Bronchial epithelial cell (primary cell): ENCODE measurements around the gene PLEKHM2. TPM values are rescaled to one million over a fixed set of nuclear protein-coding genes. Genes with fewer than 3 reads are reported as not detected.

ENCODE experiments used
- DNase-seq: peaks from one replicate; pipeline ENCODE4 v3.0.0-alpha.2; 2010; ENCODE audit warnings: low read depth
- FAIRE-seq: peaks from 2 replicates; lab custom pipeline; 2011; peaks lifted over from hg19 to GRCh38; lab: Jason Lieb, UNC
- H3K27me3 ChIP-seq: 2 replicates; pipeline ENCODE4 v1.5.1; 2011; ENCODE audit warnings: low read length; ENCODE audit not compliant: control insufficient read depth, insufficient read depth
- H3K36me3 ChIP-seq: 2 replicates; pipeline ENCODE4 v1.5.1; 2011; ENCODE audit warnings: low read length; ENCODE audit not compliant: control insufficient read depth, insufficient read depth
- H3K4me3 ChIP-seq: 2 replicates; pipeline ENCODE4 v1.5.1; 2011; ENCODE audit warnings: mild to moderate bottlenecking, low read depth, low read length, control low read depth
- CTCF ChIP-seq: IDR thresholded peaks from 2 replicates; pipeline ENCODE4 v1.5.1; 2011; ENCODE audit warnings: mild to moderate bottlenecking, moderate library complexity, low read length, control low read depth, inconsistent platforms; ENCODE audit not compliant: insufficient read depth, severe bottlenecking
- total RNA-seq: library from RNA; depleted of rRNA; stranded (reverse); fragments of >200 nt; gene quantifications from 2 replicates; pipeline ENCODE4 v1.2.1, GENCODE V29; 2014

Gene PLEKHM2
- total RNA-seq, 1 donor from 2014 or later = 60.6 TPM

- H3K36me3 ChIP-seq = no peaks in the 10 kb centered on the region
- no peak for TF ChIP-seq CTCF
Observed at GRCh38 chr1:15750924-15751323, 66.8 kb downstream of the PLEKHM2 start.

GRCh38 chr1:15751717-15752116, 67.6 kb downstream of the PLEKHM2 start:
- no peak for FAIRE-seq
- no peak for TF ChIP-seq CTCF
- Histone ChIP-seq H3K4me3 (no peak overlapping the region), H3K27me3 (no peaks in the 10 kb centered on the region), H3K36me3 (no peaks in the 10 kb centered on the region)
- no peak for DNase-seq

More at GRCh38 chr1:15750924-15751323, 66.8 kb downstream of the PLEKHM2 start:
- no peak overlapping the region for H3K4me3 ChIP-seq
- no peak for DNase-seq
- H3K27me3 ChIP-seq = no peaks in the 10 kb centered on the region
- no peak for FAIRE-seq

- TF ChIP-seq CTCF = no peak
- no peaks in the 10 kb centered on the region for H3K27me3 ChIP-seq
- no peak for DNase-seq
- no peaks in the 10 kb centered on the region for H3K36me3 ChIP-seq
- H3K4me3 ChIP-seq = no peak overlapping the region
- FAIRE-seq = no peak
Observed at GRCh38 chr1:15753776-15754175, 69.7 kb downstream of the PLEKHM2 start.

- no peak for TF ChIP-seq CTCF
- Histone ChIP-seq H3K27me3 (no peaks in the 10 kb centered on the region), H3K4me3 (no peak overlapping the region), H3K36me3 (no peaks in the 10 kb centered on the region)
- FAIRE-seq = no peak
- DNase-seq = no peak
Observed at GRCh38 chr1:15755021-15755645, 71.0 kb downstream of the PLEKHM2 start.

- no peaks in the 10 kb centered on the region for H3K36me3 ChIP-seq
- no peaks in the 10 kb centered on the region for H3K27me3 ChIP-seq
- DNase-seq (no peak), FAIRE-seq (no peak)
- H3K4me3 ChIP-seq = no peak overlapping the region
- no peak for TF ChIP-seq CTCF
Observed at GRCh38 chr1:15755646-15756040, 71.5 kb downstream of the PLEKHM2 start.
